MG63 (cell line): ENCODE results near the gene SESTD1. TPM values are rescaled to one million over a fixed set of nuclear protein-coding genes. Genes with fewer than 3 reads are reported as not detected.
"Not testable (repeated sequence)": the region's sequence is repeated elsewhere in the genome, so short reads cannot be mapped to it uniquely, and the experiment has no call there.

Source experiments
- DNase-seq: peaks from one replicate; pipeline ENCODE4 v3.0.0-alpha.2; 2020
- H3K27me3 ChIP-seq: fragments of 250-450 bp; sonication (Bioruptor Pico); 2 replicates; pipeline ENCODE4 v1.5.1; 2020; ENCODE audit warnings: mild to moderate bottlenecking, moderate library complexity
- H3K36me3 ChIP-seq: fragments of 250-450 bp; sonication (Bioruptor Pico); 2 replicates; pipeline ENCODE4 v1.5.1; 2020; ENCODE audit warnings: mild to moderate bottlenecking, moderate library complexity
- H3K4me3 ChIP-seq: fragments of 250-450 bp; sonication (Bioruptor Pico); 2 replicates; pipeline ENCODE4 v1.5.1; 2020; ENCODE audit warnings: mild to moderate bottlenecking, moderate library complexity
- H3K9me3 ChIP-seq: fragments of 250-450 bp; sonication (Bioruptor Pico); 2 replicates; pipeline ENCODE4 v1.5.1; 2020; ENCODE audit warnings: mild to moderate bottlenecking, moderate library complexity
- total RNA-seq: library from RNA; depleted of rRNA; stranded (reverse); fragments of >200 nt; shearing (Covaris generic); gene quantifications from 2 replicates; pipeline ENCODE4 v1.2.3, GENCODE V29; 2014; ENCODE audit warnings: low replicate concordance

Gene SESTD1
- total RNA-seq, 1 experiment from 2014 or later = 5.5 TPM

DNA sequence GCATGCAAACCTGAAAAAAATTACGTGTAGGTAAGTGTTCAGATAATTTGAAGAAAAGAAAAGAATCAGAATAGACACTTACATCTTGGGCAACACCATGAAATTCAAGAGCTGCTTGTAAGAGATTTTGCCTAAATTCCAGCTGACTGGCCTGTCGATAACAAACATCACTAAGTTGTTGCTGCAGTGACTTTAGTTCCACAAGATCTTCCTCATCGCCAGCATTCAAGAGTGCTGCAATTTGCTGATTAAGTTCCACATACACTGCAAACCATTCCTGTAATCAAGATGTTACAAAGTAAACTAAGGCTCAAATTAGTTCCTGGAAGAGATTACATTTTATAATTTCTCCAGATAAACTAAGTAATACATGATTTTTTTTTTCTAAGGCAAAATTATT is 140.3 kb downstream of the SESTD1 start:
- Histone ChIP-seq H3K27me3 (no peaks in the 10 kb centered on the region), H3K36me3 (no peaks in the 10 kb centered on the region), H3K9me3 (no peaks in the 10 kb centered on the region), H3K4me3 (no peak overlapping the region)
- no peak for DNase-seq

DNA sequence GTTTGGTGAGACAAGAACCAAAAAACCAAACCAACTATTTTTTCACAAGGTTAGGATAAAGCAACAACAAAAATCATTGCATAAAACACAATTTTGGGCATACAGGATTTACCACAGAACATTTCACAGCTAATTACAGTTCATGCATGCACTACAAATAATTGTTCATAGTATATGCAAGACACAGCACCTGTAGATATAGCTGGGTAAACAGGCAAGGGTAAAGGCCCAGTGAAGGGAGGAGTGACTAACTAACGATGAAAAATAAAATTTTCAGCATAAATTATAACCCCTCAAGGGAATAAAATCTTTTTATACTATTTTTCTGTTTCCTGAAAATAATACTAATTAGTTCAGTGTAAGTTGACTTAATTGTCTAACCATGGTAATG is 141.4 kb downstream of the SESTD1 start:
- H3K27me3 ChIP-seq = no peaks in the 10 kb centered on the region
- DNase-seq = no peak
- no peaks in the 10 kb centered on the region for H3K9me3 ChIP-seq
- no peak overlapping the region for H3K4me3 ChIP-seq
- no peaks in the 10 kb centered on the region for H3K36me3 ChIP-seq

DNA sequence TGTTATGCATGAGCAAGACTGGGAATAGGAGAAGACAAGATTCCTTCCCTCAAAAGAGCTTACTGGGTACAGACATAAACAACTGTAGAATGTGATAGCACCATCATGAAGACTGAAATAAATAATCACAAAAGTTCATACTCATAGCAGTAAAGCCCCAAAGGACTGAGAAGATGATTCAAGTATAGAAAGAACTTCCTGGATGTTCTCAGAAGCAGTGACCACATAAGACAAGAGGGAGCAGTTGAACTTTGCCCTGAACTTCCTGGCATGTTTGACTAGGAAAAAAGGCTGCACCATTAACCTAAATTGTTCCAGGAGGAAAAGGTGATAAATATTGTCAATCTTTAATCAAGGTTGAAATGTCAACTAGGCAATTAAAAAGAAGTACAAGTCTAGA is 156.9 kb downstream of the SESTD1 start:
- Histone ChIP-seq H3K9me3 (no peaks in the 10 kb centered on the region), H3K4me3 (no peak overlapping the region), H3K36me3 (peaks cover 11% of the 10 kb centered on the region), H3K27me3 (no peaks in the 10 kb centered on the region)
- no peak for DNase-seq

DNA sequence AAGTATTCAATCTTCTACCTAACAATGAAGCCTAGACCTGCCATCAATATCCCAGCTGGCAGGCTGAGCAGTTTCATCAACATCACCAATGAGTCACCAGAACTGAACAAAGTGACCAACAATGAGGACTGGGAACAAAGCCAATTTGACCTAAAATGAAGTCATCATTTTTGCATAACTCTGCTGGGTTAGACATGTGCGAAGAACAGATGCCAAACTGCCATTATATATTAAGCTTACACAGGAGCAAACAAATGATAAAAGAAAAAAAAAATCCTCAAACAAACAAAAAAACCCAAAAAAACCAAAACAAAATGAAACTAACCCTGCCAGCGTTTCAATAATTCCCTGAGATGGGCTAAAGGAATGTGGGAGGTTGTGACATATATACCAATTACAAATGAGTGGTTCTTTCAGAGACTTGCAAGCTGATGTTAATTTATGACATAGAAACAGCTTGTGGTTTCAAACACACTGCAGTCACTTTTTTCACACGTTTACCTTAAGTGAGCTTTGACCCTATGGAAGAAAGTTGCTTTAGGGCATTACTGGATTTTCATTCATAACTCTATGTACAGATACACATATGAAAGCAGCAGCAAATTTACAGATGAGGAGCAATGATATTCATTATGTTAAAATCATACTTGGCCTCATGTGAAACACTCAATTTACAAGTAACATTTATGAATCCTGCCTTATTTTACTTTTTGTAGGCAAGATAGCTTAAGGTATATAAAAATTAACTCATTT is 157.8 kb downstream of the SESTD1 start:
- Histone ChIP-seq H3K27me3 (no peaks in the 10 kb centered on the region), H3K4me3 (no peak overlapping the region), H3K36me3 (peaks cover 6% of the 10 kb centered on the region), H3K9me3 (no peaks in the 10 kb centered on the region)
- peak; percentile 75 for DNase-seq

DNA sequence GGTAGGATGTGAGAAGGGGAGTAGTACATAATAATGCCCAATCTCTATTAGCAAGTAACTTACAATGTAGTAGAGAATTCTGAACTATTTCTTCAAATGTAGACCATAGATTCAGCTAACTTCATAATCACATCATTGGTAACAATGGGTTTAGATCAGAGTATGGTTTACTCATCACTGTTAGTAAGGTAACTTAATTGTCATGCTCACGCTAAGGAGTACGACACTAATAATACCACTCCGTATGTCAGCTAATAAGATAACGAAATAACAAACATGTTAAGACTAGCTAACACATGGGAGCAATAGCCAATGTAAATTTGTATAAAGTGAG is 158.3 kb downstream of the SESTD1 start:
- no peak overlapping the region for H3K4me3 ChIP-seq

DNA sequence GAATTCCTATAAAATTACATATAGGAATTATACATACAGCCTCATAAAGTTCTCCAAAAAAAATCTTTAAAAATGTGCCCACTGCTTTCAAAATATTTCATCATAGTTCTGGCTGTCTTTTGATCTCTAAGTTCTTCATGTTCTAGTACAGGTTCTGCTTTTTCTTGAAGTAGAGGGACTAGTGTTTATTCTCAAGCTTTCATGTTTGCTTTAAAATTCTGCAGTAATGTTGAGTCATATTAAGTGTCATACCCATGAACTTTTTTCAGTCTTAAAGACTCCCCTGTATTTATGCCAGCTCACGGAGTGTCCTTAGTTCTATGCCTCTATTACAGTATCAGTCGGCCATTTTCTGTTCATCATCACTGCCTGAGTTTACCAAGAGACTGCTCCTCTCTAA is 159.9 kb downstream of the SESTD1 start:
- Histone ChIP-seq H3K27me3 (no peaks in the 10 kb centered on the region), H3K4me3 (no peak overlapping the region), H3K9me3 (no peaks in the 10 kb centered on the region), H3K36me3 (peaks cover 6% of the 10 kb centered on the region)
- DNase-seq = peak; percentile 25

More for the DNA sequence above, 158.3 kb downstream of the SESTD1 start:
- Histone ChIP-seq H3K27me3 (no peaks in the 10 kb centered on the region), H3K36me3 (peaks cover 6% of the 10 kb centered on the region), H3K9me3 (no peaks in the 10 kb centered on the region)
- DNase-seq = no peak

DNA sequence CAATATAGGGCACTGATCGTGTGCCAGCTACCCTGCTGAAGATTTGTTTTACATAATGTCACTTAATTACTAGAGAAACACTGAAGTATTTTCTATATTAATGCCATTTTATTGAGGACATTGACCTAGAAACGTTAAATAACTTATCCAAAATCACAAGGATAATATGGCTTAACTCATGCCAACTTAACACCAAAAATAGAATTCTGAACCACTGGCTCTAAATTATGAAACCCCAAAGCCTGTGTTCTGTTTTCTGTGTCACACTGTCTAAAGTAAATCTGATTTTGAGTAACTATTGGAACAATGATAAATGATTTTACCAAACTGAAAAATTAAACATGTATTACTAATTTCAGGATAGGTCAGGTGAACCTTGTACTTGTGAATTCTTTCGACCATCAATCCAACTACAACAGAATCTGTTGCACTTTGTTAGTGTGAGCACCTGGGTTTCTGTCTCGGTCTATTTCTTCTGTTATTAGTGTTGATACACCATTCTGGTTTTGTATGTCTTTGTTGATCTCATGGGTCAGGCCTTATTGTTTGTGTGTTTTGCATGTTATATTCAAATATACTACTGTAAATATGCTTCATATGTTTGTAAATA is 166.4 kb downstream of the SESTD1 start:
- Histone ChIP-seq H3K27me3 (no peaks in the 10 kb centered on the region), H3K9me3 (no peaks in the 10 kb centered on the region), H3K4me3 (no peak overlapping the region), H3K36me3 (no peaks in the 10 kb centered on the region)
- no peak for DNase-seq

DNA sequence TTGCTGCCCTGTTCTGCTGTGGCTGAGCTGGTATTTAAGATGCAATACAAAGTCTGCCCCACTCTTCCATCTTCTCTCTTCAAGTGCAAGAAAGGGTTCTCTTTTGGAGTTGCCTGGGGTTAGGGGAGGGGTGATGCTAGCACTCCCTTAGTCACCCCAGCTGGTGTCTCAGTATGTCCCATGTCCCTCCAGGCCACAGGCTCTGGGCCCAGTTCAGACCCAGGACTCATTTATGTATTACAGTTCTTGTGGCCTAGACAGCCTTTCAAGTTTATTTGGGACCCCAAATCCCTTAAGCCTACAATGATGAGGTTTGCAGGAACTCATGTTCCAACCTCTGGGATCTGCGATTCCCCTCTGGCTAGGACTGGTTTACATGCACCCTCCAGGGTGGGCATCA is 167.5 kb downstream of the SESTD1 start:
- Histone ChIP-seq H3K27me3 (no peaks in the 10 kb centered on the region), H3K36me3 (no peaks in the 10 kb centered on the region), H3K4me3 (no peak overlapping the region), H3K9me3 (no peaks in the 10 kb centered on the region)
- DNase-seq = no peak

DNA sequence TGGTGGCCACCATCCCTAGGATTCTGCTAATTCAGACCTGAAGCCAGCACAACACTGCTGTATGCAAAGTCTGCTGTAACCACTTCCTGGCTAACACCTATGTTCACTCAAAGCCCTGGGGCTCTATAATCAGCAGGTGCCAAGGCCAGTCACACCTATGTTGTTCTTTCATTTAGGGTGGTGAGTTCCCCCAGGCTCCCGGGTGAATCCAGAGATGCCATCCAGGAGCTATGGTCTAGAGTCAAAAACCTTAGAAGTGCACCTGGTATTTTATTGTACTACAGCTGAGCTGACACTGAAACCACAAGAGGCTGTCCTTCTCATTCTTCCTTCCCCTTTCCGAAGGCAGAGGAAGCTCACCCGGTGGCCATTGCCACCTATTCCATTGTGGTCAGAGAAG is 168.5 kb downstream of the SESTD1 start:
- Histone ChIP-seq H3K4me3 (no peak overlapping the region), H3K9me3 (no peaks in the 10 kb centered on the region), H3K27me3 (no peaks in the 10 kb centered on the region), H3K36me3 (no peaks in the 10 kb centered on the region)
- no peak for DNase-seq

DNA sequence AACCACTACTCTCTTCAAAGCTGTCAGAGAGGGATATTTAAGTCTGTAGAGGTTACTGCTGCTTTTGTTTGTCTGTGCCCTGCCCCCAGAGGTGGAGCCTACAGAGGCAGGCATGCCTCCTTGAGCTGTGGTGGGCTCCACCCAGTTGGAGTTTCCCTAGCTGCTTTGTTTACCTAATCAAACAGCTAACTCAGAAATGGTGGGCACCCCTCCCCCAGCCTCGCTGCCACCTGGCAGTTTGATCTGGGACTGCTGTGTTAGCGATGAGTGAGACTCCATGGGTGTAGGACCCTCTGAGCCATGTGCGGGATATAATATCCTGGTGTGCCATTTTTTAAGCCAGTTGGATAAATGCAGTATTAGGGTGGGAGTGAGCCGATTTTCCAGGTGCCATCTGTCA is 171.7 kb downstream of the SESTD1 start:
- not testable (repeated sequence) for H3K4me3 ChIP-seq, DNase-seq, H3K9me3 ChIP-seq, H3K27me3 ChIP-seq, H3K36me3 ChIP-seq

DNA sequence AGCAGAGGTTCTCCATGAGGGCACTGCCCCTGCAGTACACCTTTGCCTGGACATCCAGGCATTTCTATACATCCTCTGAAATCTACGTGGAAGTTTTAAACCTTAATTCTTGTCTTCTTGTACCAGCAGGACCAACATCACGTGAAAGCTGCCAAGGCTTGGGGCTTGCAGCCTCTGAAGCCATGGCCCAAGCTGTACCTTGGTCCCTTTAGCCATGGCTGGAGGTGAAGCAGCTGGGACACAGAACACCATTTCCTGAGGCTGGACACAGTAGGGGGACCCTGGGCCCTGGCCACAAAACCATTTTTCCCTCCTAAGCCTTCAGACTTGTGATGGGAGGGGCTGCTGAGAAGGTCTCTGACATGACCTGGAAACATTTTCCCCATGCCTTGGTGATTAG is 181.9 kb downstream of the SESTD1 start:
- H3K36me3 ChIP-seq = no peaks in the 10 kb centered on the region
- H3K9me3 ChIP-seq = no peaks in the 10 kb centered on the region
- H3K27me3 ChIP-seq = no peaks in the 10 kb centered on the region
- no peak for DNase-seq
- H3K4me3 ChIP-seq = no peak overlapping the region

DNA sequence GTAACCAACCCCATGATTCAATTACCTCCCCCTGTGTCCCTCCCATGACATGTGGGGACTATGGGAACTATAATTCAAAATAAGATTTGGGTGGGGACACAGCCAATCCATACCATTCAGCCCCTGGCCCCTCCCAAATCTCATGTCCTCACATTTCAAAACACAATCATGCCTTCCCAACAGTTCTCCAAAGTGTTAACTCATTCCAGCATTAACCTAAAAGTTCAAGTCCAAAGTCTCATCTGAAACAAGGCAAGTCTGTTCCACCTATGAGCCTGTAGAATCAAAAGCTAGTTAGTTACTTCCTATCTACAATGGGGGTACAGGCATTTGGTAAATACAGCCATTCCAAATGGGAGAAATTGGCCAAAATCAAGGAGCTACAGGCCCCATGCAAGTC is 182.7 kb downstream of the SESTD1 start:
- no peaks in the 10 kb centered on the region for H3K27me3 ChIP-seq
- DNase-seq = no peak
- no peaks in the 10 kb centered on the region for H3K36me3 ChIP-seq
- no peak overlapping the region for H3K4me3 ChIP-seq
- no peaks in the 10 kb centered on the region for H3K9me3 ChIP-seq

DNA sequence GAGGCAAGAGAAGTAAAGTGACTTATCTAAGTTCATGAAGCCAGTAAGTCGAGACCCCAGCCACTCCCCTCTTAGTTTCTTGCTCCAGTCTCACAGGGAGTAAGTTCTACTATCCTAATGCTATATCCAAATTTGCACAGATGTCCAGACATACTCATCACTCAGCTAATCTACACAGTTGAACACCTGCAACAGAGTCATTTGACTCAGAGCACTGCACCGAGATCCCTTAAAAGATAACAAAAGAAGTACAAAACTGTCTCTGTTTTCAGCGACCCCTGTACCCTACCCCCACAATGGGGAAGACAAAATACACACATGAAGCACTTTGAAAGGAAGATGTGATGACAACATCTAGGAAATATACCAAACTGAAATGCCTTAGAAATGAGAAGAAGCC is 192.1 kb downstream of the SESTD1 start:
- H3K27me3 ChIP-seq = no peaks in the 10 kb centered on the region
- no peaks in the 10 kb centered on the region for H3K36me3 ChIP-seq
- no peak for DNase-seq
- no peaks in the 10 kb centered on the region for H3K9me3 ChIP-seq
- no peak overlapping the region for H3K4me3 ChIP-seq

DNA sequence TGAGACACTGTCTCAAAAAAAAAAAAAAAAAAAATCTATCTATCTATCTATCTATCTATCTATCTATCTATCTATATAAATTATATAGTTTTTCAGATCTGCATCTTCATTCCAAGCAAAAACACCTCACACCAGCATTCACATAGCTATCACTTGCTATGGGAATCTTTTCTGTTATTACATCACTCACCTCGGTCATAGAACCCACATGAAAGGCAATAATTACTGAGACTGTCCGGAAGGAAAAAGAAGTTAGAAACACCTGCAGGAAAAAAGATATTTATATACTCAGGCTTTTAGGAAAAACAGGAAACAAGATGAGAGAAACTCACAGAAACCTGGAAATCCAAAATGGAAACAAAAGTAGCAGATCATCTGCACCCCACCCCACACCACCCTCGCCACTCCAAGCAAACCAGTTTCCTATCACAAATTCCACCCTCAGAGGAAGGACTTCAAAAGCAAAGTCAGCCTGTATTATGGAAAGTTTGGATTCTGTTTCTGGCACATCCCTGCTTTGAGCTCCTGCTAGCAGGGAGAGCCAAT is 192.7 kb downstream of the SESTD1 start:
- Histone ChIP-seq H3K27me3 (no peaks in the 10 kb centered on the region), H3K9me3 (no peaks in the 10 kb centered on the region), H3K4me3 (no peak overlapping the region), H3K36me3 (no peaks in the 10 kb centered on the region)
- no peak for DNase-seq

DNA sequence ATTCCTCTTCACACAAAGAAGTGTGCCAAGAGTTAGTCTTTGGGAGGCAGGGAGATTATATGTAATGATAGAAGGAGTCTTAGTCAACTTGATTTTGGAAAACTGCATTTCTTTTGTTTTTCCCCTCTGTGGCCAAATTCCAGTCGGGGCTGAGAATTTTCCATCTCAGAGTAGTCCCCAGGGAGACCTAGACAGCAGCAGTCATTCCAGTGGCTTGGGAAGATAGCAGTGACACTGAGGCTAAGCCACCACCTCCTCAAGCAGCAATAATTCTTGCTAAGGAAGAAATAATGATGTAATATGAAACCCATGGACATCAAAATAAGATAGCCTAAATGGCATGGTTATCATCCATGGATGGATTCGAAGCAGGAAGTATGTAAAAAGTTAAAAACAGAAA is 193.7 kb downstream of the SESTD1 start:
- H3K4me3 ChIP-seq = no peak overlapping the region
- H3K27me3 ChIP-seq = no peaks in the 10 kb centered on the region
- no peaks in the 10 kb centered on the region for H3K9me3 ChIP-seq
- no peak for DNase-seq
- H3K36me3 ChIP-seq = no peaks in the 10 kb centered on the region

DNA sequence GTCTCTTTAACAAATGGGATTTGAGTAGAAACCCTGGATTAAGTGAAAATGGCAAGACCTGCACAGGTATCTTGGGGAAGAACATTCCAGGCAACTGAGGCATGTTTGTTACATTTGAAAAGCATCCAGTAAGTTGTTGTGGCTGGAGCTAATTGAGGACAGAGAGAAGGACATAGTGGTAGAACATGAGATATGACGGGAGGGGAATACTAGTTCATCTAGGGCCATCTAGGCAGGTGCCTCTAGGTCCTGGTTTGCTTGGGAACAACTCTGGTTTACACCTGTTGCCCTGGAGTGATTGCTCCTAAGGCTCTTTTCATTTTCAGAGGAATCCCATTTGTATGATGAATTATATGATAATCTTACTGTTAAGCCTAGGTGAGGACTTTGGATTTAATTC is 194.9 kb downstream of the SESTD1 start:
- H3K27me3 ChIP-seq = no peaks in the 10 kb centered on the region
- H3K36me3 ChIP-seq = no peaks in the 10 kb centered on the region
- H3K9me3 ChIP-seq = no peaks in the 10 kb centered on the region
- DNase-seq = no peak
- no peak overlapping the region for H3K4me3 ChIP-seq

DNA sequence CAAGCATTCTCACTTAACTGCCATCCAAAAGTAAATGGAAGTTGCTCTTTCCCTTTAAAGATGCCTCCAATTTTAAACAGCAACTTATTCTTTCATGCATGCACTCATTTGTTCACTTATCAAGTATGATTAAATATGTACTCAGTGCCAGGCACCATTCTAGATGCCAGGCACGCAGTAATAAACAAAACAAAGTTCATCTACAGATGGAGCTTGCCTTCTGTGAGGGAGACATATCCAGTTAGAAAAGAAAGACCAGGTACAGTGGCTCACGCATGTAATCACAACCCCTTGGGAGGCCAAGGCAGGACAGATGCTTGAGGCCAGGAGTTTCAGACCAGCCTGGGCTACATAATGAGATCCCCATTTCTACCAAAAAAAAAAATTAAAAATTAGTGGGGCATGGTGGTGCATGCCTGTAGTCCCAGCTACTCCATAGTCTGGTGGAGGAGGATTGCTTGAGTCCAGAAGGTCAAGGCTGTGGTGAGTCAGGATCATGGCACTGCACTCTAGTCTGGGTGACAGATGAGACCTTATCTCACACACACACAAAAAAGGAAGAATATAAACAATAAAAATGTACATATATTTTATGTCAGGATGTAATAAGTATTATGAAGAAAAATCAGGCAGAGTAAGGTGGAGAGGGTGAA is 195.5 kb downstream of the SESTD1 start:
- Histone ChIP-seq H3K9me3 (no peaks in the 10 kb centered on the region), H3K36me3 (no peaks in the 10 kb centered on the region), H3K27me3 (no peaks in the 10 kb centered on the region), H3K4me3 (no peak overlapping the region)
- DNase-seq = no peak
